Progenitor cell of endocrine pancreas (in vitro differentiated cells): ENCODE data around the gene IGFBP4. TPM values are rescaled to one million over a fixed set of nuclear protein-coding genes. Genes with fewer than 3 reads are reported as not detected.

Experiments used
- DNase-seq: peaks from one replicate; pipeline ENCODE4 v3.0.0; 2021; ENCODE audit warnings: low spot score; ENCODE audit not compliant: unreplicated experiment
- H3K27ac Mint-ChIP-seq: 2 replicates; pipeline ENCODE4 v1.8.0; 2021; ENCODE audit warnings: mild to moderate bottlenecking, moderate library complexity, mixed read lengths
- H3K27me3 Mint-ChIP-seq: 2 replicates; pipeline ENCODE4 v1.8.0; 2021; ENCODE audit warnings: mixed read lengths
- H3K36me3 Mint-ChIP-seq: 2 replicates; pipeline ENCODE4 v1.8.0; 2022; ENCODE audit warnings: mixed read lengths; ENCODE audit not compliant: insufficient read depth
- H3K4me1 Mint-ChIP-seq: 2 replicates; pipeline ENCODE4 v1.8.0; 2021; ENCODE audit warnings: low read depth, mixed read lengths
- H3K4me3 Mint-ChIP-seq: 2 replicates; pipeline ENCODE4 v1.8.0; 2021; ENCODE audit warnings: low read depth, mild to moderate bottlenecking, moderate library complexity, mixed read lengths
- H3K9me3 Mint-ChIP-seq: 2 replicates; pipeline ENCODE4 v1.8.0; 2021; ENCODE audit warnings: low read depth, mixed read lengths
- total RNA-seq: library from RNA; stranded (reverse); gene quantifications from 2 replicates; pipeline ENCODE4 v1.2.1, GENCODE V29; 2021
- TF ChIP-seq, protein P1 (sequence below): fragments of 200-600 bp; sonication (generic); IDR thresholded peaks from one replicate; pipeline ENCODE4 v1.5.0; 2021; ENCODE audit warnings: antibody characterized with exemption, mild to moderate bottlenecking; ENCODE audit not compliant: unreplicated experiment

The IGFBP4 gene
- total RNA-seq, 1 donor from 2014 or later, result 3.6 TPM

GRCh38 chr17:40425741-40426140, 17.5 kb upstream of the IGFBP4 start:
- TF ChIP-seq, protein P1, sequence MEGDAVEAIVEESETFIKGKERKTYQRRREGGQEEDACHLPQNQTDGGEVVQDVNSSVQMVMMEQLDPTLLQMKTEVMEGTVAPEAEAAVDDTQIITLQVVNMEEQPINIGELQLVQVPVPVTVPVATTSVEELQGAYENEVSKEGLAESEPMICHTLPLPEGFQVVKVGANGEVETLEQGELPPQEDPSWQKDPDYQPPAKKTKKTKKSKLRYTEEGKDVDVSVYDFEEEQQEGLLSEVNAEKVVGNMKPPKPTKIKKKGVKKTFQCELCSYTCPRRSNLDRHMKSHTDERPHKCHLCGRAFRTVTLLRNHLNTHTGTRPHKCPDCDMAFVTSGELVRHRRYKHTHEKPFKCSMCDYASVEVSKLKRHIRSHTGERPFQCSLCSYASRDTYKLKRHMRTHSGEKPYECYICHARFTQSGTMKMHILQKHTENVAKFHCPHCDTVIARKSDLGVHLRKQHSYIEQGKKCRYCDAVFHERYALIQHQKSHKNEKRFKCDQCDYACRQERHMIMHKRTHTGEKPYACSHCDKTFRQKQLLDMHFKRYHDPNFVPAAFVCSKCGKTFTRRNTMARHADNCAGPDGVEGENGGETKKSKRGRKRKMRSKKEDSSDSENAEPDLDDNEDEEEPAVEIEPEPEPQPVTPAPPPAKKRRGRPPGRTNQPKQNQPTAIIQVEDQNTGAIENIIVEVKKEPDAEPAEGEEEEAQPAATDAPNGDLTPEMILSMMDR, result no peak
- Mint-ChIP-seq H3K36me3 (no peaks in the 10 kb centered on the region), H3K27ac (no peak overlapping the region), H3K27me3 (no peaks in the 10 kb centered on the region), H3K9me3 (no peaks in the 10 kb centered on the region), H3K4me1 (peaks cover 4% of the 10 kb centered on the region), H3K4me3 (no peak overlapping the region)
- DNase-seq, result no peak

DNA sequence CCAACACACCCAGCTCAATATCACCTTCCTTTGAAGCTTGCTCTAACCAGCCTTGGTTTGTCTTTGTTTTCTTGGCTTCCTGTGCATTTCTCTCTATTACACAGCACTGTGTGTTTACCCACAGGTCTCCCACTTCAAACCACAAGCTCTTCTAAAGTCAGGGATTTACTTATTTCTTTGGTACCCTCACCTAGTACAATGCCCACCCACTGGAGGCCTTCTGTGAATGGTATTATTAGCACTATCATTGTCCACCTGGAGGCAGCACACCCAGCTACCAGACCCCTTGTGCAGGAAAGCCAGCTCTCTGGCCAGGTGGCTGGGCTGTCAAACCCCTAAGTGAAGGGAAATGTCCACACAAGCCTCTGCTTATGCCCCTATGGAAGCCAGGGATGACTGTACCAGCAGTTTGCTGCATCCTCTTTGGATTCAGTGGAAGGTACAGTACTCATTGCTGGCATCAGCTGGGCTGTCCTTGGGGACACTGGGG, 16.2 kb upstream of the IGFBP4 start:
- TF ChIP-seq, protein P1, result no peak
- Mint-ChIP-seq H3K4me3 (no peak overlapping the region), H3K4me1 (peaks cover 12% of the 10 kb centered on the region), H3K27me3 (no peaks in the 10 kb centered on the region), H3K27ac (no peak overlapping the region), H3K9me3 (no peaks in the 10 kb centered on the region), H3K36me3 (no peaks in the 10 kb centered on the region)
- no peak for DNase-seq

DNA sequence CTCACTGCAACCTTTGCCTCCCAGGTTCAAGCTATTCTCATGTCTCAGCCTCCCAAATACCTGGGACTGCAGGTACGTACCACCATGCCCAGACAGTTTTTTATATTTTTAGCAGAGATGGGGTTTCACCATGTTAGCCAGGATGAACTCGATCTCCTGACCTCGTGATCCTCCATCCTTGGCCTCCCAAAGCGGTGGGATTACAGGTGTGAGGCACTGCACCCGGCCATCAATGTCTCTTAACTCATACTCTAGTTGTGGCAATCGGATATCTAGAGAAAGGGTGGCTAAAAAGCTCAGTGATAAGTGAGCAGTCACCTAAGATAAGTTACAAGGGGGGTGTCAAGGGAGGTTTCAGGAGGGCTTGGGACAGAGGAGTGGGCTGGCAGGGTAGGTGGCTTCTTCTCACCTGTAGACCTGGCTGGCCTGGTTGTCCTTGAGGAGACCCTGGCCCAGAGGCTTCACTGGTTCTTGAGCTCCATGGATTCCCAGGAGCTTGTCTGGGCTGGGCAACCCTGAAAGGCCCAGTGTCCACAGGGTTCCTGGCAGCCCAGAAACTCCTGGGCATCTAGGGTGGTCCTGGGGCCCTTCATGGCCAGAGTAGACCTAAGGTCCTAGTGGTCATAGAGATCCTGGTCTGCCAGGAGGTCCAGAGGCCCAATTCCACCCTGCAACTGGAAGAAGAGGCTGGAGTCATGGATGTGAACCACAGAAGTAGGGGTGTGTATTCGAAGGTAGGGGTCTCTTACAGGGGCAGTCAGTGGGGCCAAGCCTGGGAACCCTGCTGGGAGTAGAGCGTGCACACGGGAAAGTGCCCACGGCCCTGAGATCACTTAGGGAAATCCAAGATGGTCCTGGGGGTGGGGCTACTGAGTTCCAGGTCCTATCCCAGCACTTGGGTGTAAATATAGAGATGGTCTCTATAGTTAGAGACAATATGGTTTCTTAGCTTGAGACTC, 12.7 kb upstream of the IGFBP4 start:
- H3K4me1 Mint-ChIP-seq, result peaks cover 12% of the 10 kb centered on the region
- DNase-seq, result no peak
- peak overlapping the region; percentile 57 for H3K27ac Mint-ChIP-seq

DNA sequence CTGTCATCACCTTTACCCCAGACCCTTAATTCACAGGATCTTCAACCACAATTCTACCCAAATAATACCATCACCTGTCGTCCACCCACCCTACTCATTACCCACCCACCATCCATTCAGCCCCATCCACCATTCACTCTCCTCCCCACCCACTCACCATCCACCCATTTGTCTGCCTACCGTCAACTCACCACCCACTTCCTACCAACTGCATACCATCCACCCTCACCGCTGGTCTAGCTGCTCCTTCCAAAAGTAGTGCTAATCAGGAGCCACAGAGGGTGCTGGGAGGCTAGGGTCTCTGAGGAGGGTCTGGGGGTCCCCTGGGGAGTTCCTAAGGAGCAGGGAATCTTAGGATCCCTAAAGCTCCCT, 12.0 kb upstream of the IGFBP4 start:
- no peak for DNase-seq
- no peaks in the 10 kb centered on the region for H3K27me3 Mint-ChIP-seq
- H3K4me3 Mint-ChIP-seq, result no peak overlapping the region
- H3K27ac Mint-ChIP-seq, result no peak overlapping the region
- TF ChIP-seq, protein P1, result no peak
- peaks cover 12% of the 10 kb centered on the region for H3K4me1 Mint-ChIP-seq
- no peaks in the 10 kb centered on the region for H3K36me3 Mint-ChIP-seq
- H3K9me3 Mint-ChIP-seq, result no peaks in the 10 kb centered on the region

More for the DNA sequence above, 12.7 kb upstream of the IGFBP4 start:
- no peaks in the 10 kb centered on the region for H3K36me3 Mint-ChIP-seq
- H3K27me3 Mint-ChIP-seq, result no peaks in the 10 kb centered on the region
- TF ChIP-seq, protein P1, result no peak
- H3K9me3 Mint-ChIP-seq, result no peaks in the 10 kb centered on the region
- no peak overlapping the region for H3K4me3 Mint-ChIP-seq

DNA sequence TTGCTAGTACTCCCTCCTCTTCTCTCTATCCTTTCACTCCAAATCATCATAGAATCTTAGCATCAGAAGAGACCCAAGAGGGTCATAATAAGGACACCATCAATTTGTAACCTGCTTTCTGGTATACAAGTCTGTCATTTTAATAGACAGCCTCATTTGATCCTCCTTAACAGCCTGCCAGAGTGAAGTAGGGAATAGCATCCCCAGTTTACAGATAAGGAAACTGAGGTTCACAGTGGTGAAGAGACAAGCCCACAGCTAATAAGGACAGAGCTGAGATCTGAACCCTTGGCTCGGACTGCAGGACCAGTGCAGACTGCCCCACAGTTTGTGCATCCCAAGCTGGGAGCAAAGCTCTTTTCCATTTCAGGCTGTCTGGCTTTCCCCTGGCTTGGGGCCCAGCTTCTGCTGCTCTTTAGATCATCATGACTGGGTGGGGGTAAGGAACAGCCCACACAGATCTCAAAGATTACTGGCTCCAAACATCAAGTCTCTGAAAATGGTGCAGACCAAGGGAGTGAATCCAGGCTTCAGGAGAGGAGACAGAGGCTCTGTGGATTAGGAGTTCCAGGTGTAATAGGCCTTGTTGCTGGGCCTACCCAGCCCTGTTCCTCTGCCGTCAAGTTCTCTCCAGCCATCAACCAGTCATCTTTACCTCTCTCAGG, 10.3 kb upstream of the IGFBP4 start:
- no peaks in the 10 kb centered on the region for H3K36me3 Mint-ChIP-seq
- H3K4me3 Mint-ChIP-seq, result no peak overlapping the region
- no peaks in the 10 kb centered on the region for H3K27me3 Mint-ChIP-seq
- H3K27ac Mint-ChIP-seq, result no peak overlapping the region
- H3K9me3 Mint-ChIP-seq, result no peaks in the 10 kb centered on the region
- peaks cover 12% of the 10 kb centered on the region for H3K4me1 Mint-ChIP-seq
- no peak for DNase-seq
- TF ChIP-seq, protein P1, result no peak
